Mammary epithelial cell (primary cell): Measurements from ENCODE around the gene CHI3L1.

Experiments
- EZH2 ChIP-seq: IDR thresholded peaks from 2 replicates; pipeline ENCODE4 v1.6.1; 2012; ENCODE audit warnings: low read length, inconsistent platforms, borderline replicate concordance
- TF ChIP-seq, protein P1 (sequence below), 2 donors: IDR thresholded peaks in 1 of 2; conservative IDR thresholded peaks in 1 of 2; 2 replicates each; pipeline ENCODE4 v1.5.1; 2011 to 2012; ENCODE audit warnings: inconsistent platforms in 2 of 2, low read length in 2 of 2, mild to moderate bottlenecking in 2 of 2, control low read depth in 1 of 2, low read depth in 1 of 2; ENCODE audit not compliant: insufficient read depth in 1 of 2; ENCODE audit errors: extremely low read depth in 1 of 2

DNA sequence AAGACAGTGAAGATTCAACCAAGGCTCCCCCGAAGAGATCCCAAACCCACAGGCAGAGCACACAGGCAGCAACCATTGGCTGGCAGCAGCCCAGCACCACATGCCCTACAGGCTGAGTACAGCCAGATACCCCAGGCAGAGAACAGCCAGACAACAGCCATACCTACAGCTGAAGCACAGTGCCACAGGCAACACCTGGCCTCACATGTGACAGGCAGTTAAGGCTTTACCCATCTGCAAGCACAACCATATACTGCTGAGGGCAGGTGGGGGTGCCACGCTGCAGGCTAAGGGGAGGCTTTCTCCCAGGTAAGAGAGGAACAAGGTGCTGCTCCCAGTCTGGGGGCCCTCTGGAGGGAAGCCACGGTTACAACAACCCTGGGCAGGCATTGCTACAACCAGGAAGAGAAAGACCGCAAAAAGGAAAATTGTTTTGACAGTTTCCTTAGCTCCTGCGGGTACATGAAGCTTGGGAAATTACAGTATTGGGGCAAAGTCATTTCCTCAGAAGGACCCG is 30.7 kb upstream of the CHI3L1 start:
- TF ChIP-seq, protein P1, sequence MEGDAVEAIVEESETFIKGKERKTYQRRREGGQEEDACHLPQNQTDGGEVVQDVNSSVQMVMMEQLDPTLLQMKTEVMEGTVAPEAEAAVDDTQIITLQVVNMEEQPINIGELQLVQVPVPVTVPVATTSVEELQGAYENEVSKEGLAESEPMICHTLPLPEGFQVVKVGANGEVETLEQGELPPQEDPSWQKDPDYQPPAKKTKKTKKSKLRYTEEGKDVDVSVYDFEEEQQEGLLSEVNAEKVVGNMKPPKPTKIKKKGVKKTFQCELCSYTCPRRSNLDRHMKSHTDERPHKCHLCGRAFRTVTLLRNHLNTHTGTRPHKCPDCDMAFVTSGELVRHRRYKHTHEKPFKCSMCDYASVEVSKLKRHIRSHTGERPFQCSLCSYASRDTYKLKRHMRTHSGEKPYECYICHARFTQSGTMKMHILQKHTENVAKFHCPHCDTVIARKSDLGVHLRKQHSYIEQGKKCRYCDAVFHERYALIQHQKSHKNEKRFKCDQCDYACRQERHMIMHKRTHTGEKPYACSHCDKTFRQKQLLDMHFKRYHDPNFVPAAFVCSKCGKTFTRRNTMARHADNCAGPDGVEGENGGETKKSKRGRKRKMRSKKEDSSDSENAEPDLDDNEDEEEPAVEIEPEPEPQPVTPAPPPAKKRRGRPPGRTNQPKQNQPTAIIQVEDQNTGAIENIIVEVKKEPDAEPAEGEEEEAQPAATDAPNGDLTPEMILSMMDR (conservative IDR thresholded peaks at IDR 0.05 in 1 of 2, IDR thresholded peaks at IDR 0.05 in 1 of 2; ENCODE audit: extremely low read depth in 1 of 2, insufficient read depth in 1 of 2, low read depth in 1 of 2, low read length in 2 of 2), result peak in 1 of 2 donors; percentile 7
- no peak for TF ChIP-seq EZH2
